ENCODE data around the gene EIF2D. TPM values are rescaled to one million over a fixed set of nuclear protein-coding genes. Genes with fewer than 3 reads are reported as not detected.
"Not testable (repeated sequence)": the region's sequence is repeated elsewhere in the genome, so short reads cannot be mapped to it uniquely, and the experiment has no call there.

The EIF2D gene
- total and polyA plus RNA-seq, 5 donors = 23.0 to 28.0 (median 25.0) TPM

- peak overlapping the region; percentile 67 for H3K4me3 ChIP-seq (ENCODE audit: low read length)
- intact Hi-C loops (cut with DNase I) = loop anchor here in 3 of 4 donors (2.0 to 10.0 kb wide), 5 partner anchors 27 to 349 kb away; no protein-coding TSS in a partner anchor
- H3K27me3 ChIP-seq (ENCODE audit: control insufficient read depth, insufficient read depth) = no peaks in the 10 kb centered on the region
- WGBS = 2% methylated on average over 14 of the region's 14 CpGs
- H3K4me1 ChIP-seq (ENCODE audit: control insufficient read depth, insufficient read depth, low read length) = peaks cover 2% of the 10 kb centered on the region
- no peak overlapping the region for H3K27ac ChIP-seq (ENCODE audit: low read length)
- no peaks in the 10 kb centered on the region for H3K9me3 ChIP-seq (ENCODE audit: control insufficient read depth, low read length)
- ATAC-seq (peak in 1 of 2 donors; percentile 2), DNase-seq (no peak)
These were observed 23.7 kb upstream of the EIF2D start for GRCh38 chr1:206635978-206636345.

GRCh38 chr1:206635080-206635977 is 23.1 kb upstream of the EIF2D start, which contains the start of gene DYRK3:
Gene DYRK3, plus strand, starts transcription at chr1:206635536. Its CDS starts 168 bp downstream, at chr1:206635704.
- peak within 1 kb of the TSS; percentile 67 for H3K4me3 ChIP-seq (ENCODE audit: low read length)
- H3K27ac ChIP-seq (ENCODE audit: low read length) = peak within 1 kb of the TSS; percentile 68
- ATAC-seq (peak; percentile 99), DNase-seq (peak; percentile 98)
- peaks cover 2% of the 10 kb centered on the region for H3K4me1 ChIP-seq (ENCODE audit: control insufficient read depth, insufficient read depth, low read length)
- under 1% methylated on average over 84 of the region's 84 CpGs for WGBS
- H3K27me3 ChIP-seq (ENCODE audit: control insufficient read depth, insufficient read depth) = no peaks in the 10 kb centered on the region
- H3K9me3 ChIP-seq (ENCODE audit: control insufficient read depth, low read length) = no peaks in the 10 kb centered on the region
- intact Hi-C loops (cut with DNase I) = loop anchor here in 3 of 4 donors (2.0 to 10.0 kb wide), 5 partner anchors 27 to 349 kb away; no protein-coding TSS in a partner anchor

- 9% methylated on average over 26 of the region's 26 CpGs for WGBS
- H3K9me3 ChIP-seq (ENCODE audit: control insufficient read depth, low read length) = no peaks in the 10 kb centered on the region
- ATAC-seq = peak; percentile 76
- DNase-seq = peak; percentile 94 to 98 (median 97)
- H3K4me3 ChIP-seq (ENCODE audit: low read length) = peak overlapping the region; percentile 67
- H3K27ac ChIP-seq (ENCODE audit: low read length) = peak overlapping the region; percentile 68
- H3K27me3 ChIP-seq (ENCODE audit: control insufficient read depth, insufficient read depth) = no peaks in the 10 kb centered on the region
- peaks cover 2% of the 10 kb centered on the region for H3K4me1 ChIP-seq (ENCODE audit: control insufficient read depth, insufficient read depth, low read length)
- intact Hi-C loops (cut with DNase I) = loop anchor here (2.0 to 10.0 kb wide), 6 partner anchors 28 to 350 kb away; no protein-coding TSS in a partner anchor
These were observed 22.3 kb upstream of the EIF2D start for GRCh38 chr1:206634365-206635079.

GRCh38 chr1:206633708-206634121 is 21.4 kb upstream of the EIF2D start:
- Histone ChIP-seq H3K4me1 (ENCODE audit: control insufficient read depth, insufficient read depth, low read length) (peaks cover 2% of the 10 kb centered on the region), H3K9me3 (ENCODE audit: control insufficient read depth, low read length) (no peaks in the 10 kb centered on the region), H3K27me3 (ENCODE audit: control insufficient read depth, insufficient read depth) (no peaks in the 10 kb centered on the region), H3K27ac (ENCODE audit: low read length) (no peak overlapping the region), H3K4me3 (ENCODE audit: low read length) (no peak overlapping the region)
- no peak for DNase-seq
- 58% methylated on average over 9 of the region's 9 CpGs for WGBS
- intact Hi-C loops (cut with DNase I) = loop anchor here in 3 of 4 donors (2.0 to 10.0 kb wide), 6 partner anchors 29 to 351 kb away; no protein-coding TSS in a partner anchor
- ATAC-seq = peak in 1 of 2 donors; percentile 4

- ATAC-seq (peak in 1 of 2 donors; percentile 30), DNase-seq (peak; percentile 72 to 83 (median 80))
- Histone ChIP-seq H3K27me3 (ENCODE audit: control insufficient read depth, insufficient read depth) (no peaks in the 10 kb centered on the region), H3K9me3 (ENCODE audit: control insufficient read depth, low read length) (no peaks in the 10 kb centered on the region), H3K4me1 (ENCODE audit: control insufficient read depth, insufficient read depth, low read length) (peaks cover 2% of the 10 kb centered on the region), H3K4me3 (ENCODE audit: low read length) (no peak overlapping the region), H3K27ac (ENCODE audit: low read length) (no peak overlapping the region)
- intact Hi-C loops (cut with DNase I) = loop anchor here in 3 of 4 donors (5.0 to 10.0 kb wide), 4 partner anchors 104 to 354 kb away; no protein-coding TSS in a partner anchor
- 16% methylated on average over 4 of the region's 4 CpGs for WGBS
These were observed 18.8 kb upstream of the EIF2D start for GRCh38 chr1:206631085-206631509.

GRCh38 chr1:206628916-206629315 is 16.7 kb upstream of the EIF2D start:
- H3K27ac ChIP-seq (ENCODE audit: low read length) = no peak overlapping the region
- H3K27me3 ChIP-seq (ENCODE audit: control insufficient read depth, insufficient read depth) = no peaks in the 10 kb centered on the region
- DNase-seq (no peak), ATAC-seq (no peak)
- H3K9me3 ChIP-seq (ENCODE audit: control insufficient read depth, low read length) = no peaks in the 10 kb centered on the region
- H3K4me1 ChIP-seq (ENCODE audit: control insufficient read depth, insufficient read depth, low read length) = no peaks in the 10 kb centered on the region
- 0% methylated on average over 1 of the region's 1 CpG for WGBS
- no peak overlapping the region for H3K4me3 ChIP-seq (ENCODE audit: low read length)
- intact Hi-C loops (cut with DNase I) = loop anchor here in 1 of 4 donors (10.0 kb wide), 1 partner anchor 286 kb away; no protein-coding TSS in a partner anchor

- H3K9me3 ChIP-seq (ENCODE audit: control insufficient read depth, low read length); H3K4me3 ChIP-seq (ENCODE audit: low read length); ATAC-seq; H3K27ac ChIP-seq (ENCODE audit: low read length); H3K4me1 ChIP-seq (ENCODE audit: control insufficient read depth, insufficient read depth, low read length); DNase-seq; H3K27me3 ChIP-seq (ENCODE audit: control insufficient read depth, insufficient read depth): not testable (repeated sequence)
- 98% methylated on average over 2 of the region's 2 CpGs for WGBS
- intact Hi-C loops (cut with DNase I) = loop anchor here in 1 of 4 donors (10.0 kb wide), 1 partner anchor 288 kb away; no protein-coding TSS in a partner anchor
These were observed 14.1 kb upstream of the EIF2D start for GRCh38 chr1:206626396-206626795.

- DNase-seq (no peak), ATAC-seq (no peak)
- WGBS = 52% methylated on average over 4 of the region's 4 CpGs
- Histone ChIP-seq H3K27ac (ENCODE audit: low read length) (no peak overlapping the region), H3K27me3 (ENCODE audit: control insufficient read depth, insufficient read depth) (no peaks in the 10 kb centered on the region), H3K4me3 (ENCODE audit: low read length) (no peak overlapping the region), H3K4me1 (ENCODE audit: control insufficient read depth, insufficient read depth, low read length) (no peaks in the 10 kb centered on the region), H3K9me3 (ENCODE audit: control insufficient read depth, low read length) (no peaks in the 10 kb centered on the region)
- intact Hi-C loops (cut with DNase I) = no loop called here
These were observed 2.9 kb downstream of the EIF2D start for GRCh38 chr1:206609229-206609991.

- H3K27ac ChIP-seq (ENCODE audit: low read length) = no peak overlapping the region
- no peak for ATAC-seq
- peak in 1 of 3 donors; percentile 25 for DNase-seq
- H3K4me3 ChIP-seq (ENCODE audit: low read length) = no peak overlapping the region
- intact Hi-C loops (cut with DNase I) = no loop called here
- H3K4me1 ChIP-seq (ENCODE audit: control insufficient read depth, insufficient read depth, low read length) = no peaks in the 10 kb centered on the region
- WGBS = 77% methylated on average over 7 of the region's 7 CpGs
- H3K9me3 ChIP-seq (ENCODE audit: control insufficient read depth, low read length) = no peaks in the 10 kb centered on the region
- no peaks in the 10 kb centered on the region for H3K27me3 ChIP-seq (ENCODE audit: control insufficient read depth, insufficient read depth)
These were observed 4.1 kb downstream of the EIF2D start for GRCh38 chr1:206608108-206608698.

GRCh38 chr1:206606867-206607266 is 5.4 kb downstream of the EIF2D start:
- no peaks in the 10 kb centered on the region for H3K27me3 ChIP-seq (ENCODE audit: control insufficient read depth, insufficient read depth)
- H3K4me3 ChIP-seq (ENCODE audit: low read length) = no peak overlapping the region
- no peaks in the 10 kb centered on the region for H3K9me3 ChIP-seq (ENCODE audit: control insufficient read depth, low read length)
- DNase-seq (no peak), ATAC-seq (no peak)
- intact Hi-C loops (cut with DNase I) = no loop called here
- H3K27ac ChIP-seq (ENCODE audit: low read length) = no peak overlapping the region
- WGBS = 63% methylated on average over 3 of the region's 3 CpGs
- H3K4me1 ChIP-seq (ENCODE audit: control insufficient read depth, insufficient read depth, low read length) = no peaks in the 10 kb centered on the region
